Skeletal muscle cell (primary cell): ENCODE measurements around the gene CCNJL.

ENCODE experiments used
- DNase-seq: peaks from one replicate; pipeline ENCODE4 v3.0.0-alpha.2; 2010; ENCODE audit warnings: low read depth
- H3K4me3 ChIP-seq: 2 replicates; pipeline ENCODE4 v1.5.1; 2011; ENCODE audit warnings: low read depth, mild to moderate bottlenecking, control low read depth, low read length, moderate library complexity

CCNJL gene

GRCh38 chr5:160240350-160240749 is 72.0 kb downstream of the CCNJL start:
- H3K4me3 ChIP-seq, result no peak overlapping the region
- no peak for DNase-seq

GRCh38 chr5:160237571-160238093 is 74.7 kb downstream of the CCNJL start:
- no peak for DNase-seq
- H3K4me3 ChIP-seq, result no peak overlapping the region

GRCh38 chr5:160235731-160236130 is 76.6 kb downstream of the CCNJL start:
- DNase-seq, result no peak
- no peak overlapping the region for H3K4me3 ChIP-seq

- DNase-seq, result no peak
- H3K4me3 ChIP-seq, result no peak overlapping the region
These were observed 79.1 kb downstream of the CCNJL start for GRCh38 chr5:160233215-160233614.

- no peak for DNase-seq
- H3K4me3 ChIP-seq, result no peak overlapping the region
These were observed 80.5 kb downstream of the CCNJL start for GRCh38 chr5:160231783-160232342.

DNA sequence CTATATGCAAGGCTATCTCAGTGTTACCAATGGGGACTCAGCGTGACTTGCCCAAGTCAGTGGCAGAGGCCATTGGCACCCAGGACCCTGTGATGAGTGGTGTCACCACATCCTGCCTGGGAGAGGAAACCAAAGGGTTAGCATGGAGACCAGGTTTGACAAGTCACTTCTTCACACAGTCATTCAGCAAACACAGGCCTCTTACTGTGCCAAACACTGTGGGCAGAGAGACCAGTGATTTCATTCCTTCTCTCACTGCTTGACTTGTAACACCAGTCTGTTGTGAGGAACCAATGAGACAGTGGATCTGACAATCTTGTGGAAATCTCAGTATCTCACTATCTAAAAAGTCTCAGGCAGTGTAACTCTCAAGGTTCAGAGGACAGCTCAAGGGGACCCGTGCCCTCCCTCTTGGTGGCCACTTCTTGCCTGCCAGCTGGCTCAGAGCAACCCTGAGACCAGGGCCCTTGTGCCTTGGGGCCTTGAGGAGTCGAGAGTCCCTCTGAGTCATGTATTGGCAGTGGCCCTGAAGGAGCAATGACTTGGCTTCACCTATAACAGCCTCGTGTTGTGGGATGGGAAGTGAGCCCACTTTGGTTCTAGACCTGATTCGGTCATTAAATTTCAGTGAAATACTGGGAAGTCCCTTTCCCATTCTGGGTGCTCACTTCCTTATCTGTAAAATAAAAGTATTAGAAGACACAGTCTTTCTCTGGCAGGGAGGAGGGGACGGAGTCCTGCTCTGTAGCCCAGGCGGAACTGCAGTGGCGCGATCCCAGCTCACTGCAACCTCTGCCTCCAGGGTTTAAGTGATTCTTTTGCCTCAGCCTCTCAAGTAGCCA is 81.5 kb downstream of the CCNJL start:
- no peak for DNase-seq
- H3K4me3 ChIP-seq, result no peak overlapping the region

DNA sequence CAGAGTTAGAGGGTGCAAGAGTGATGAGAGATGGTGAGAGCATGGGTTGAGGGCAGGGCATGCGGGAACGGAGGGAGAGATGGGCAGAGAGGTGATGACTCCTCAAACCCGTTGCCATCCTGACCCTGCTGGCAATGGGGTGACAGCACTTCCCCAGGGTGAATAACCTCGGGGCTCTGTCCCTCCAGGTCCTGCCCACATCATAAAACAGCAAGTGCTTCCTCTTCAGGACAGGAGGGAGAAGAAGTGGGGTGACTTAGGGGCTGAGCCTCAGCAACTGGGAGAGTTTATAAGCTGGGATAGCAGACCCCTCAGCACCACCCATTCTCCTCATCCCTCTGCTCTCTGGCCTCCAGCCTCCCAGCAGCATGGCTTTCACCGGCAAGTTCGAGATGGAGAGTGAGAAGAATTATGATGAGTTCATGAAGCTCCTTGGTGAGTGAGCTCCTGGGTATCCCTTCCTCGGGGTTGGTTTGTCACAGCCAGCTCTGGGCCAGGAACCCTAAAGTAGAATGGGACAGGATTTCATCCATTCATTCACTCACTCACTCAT is 83.1 kb downstream of the CCNJL start, which contains the start of gene FABP6:
Gene FABP6 (plus strand): TSS at position 317 of the 553 bp plus-strand sequence. CDS start 52 bp downstream, at position 369.
- H3K4me3 ChIP-seq, result no peak within 1 kb of the TSS
- DNase-seq, result no peak

- H3K4me3 ChIP-seq, result no peak overlapping the region
- no peak for DNase-seq
These were observed 85.4 kb downstream of the CCNJL start for GRCh38 chr5:160227012-160227411.

- H3K4me3 ChIP-seq, result no peak overlapping the region
- DNase-seq, result no peak
These were observed 91.3 kb downstream of the CCNJL start for GRCh38 chr5:160221082-160221481.

DNA sequence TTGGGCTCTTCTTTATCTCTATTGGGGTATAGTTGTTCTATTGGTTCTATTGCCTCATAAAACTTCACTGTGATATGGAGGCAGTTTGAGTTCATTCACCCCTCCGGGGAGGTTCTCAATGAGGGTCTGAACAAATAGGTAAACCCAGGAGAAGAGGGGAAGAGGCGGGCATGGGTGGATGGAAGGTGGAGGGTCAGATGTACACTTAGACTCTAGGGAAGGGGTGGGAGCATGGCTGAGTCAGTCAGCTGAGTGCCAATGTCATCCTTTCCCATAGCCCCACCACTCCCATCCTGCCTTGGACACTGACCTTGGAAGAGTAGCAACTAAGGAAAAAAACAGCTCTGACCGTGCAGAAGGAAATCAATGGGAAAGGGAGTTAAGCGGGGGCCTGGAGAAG is 93.0 kb downstream of the CCNJL start:
- no peak overlapping the region for H3K4me3 ChIP-seq
- no peak for DNase-seq

DNA sequence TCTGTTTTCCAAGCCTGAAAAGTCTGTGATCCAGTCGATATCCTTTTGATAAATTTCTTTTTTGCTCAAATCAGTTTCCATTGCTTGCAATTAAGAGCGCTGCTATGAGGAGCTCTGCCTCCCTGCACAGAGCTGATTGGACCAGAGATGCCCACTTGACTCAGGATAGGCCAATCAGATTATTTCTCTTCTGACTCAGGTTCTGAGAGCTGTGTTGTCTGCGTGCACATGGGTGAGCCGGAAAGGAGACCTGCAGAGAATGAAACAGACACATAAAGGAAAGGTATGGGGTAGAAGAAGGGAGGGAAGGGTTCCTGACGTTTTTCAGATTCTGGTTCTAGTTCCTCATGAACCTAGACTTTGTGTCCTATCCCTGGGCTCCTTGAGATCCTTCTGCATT is 98.8 kb downstream of the CCNJL start:
- no peak overlapping the region for H3K4me3 ChIP-seq
- DNase-seq, result no peak

GRCh38 chr5:160211352-160211751 is 101.0 kb downstream of the CCNJL start:
- no peak for DNase-seq
- no peak overlapping the region for H3K4me3 ChIP-seq

DNA sequence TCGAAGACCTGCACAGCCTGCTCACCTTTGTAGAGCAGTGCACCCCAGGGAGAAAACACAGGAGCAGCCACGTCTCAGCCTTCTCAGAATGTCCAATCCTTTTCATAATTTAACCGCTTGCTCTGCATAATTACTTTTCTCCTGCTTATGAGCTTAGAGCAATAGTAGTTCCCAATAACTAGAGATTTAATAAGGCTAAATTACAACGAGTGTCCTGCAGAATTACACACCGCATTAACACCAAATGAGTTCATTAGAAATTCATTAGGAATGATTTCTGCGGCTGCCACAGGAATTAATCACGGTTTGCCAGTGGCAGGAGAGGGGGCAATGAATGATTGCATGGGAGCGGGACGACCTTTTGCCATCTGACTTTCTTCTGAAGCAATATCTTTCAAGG is 101.8 kb downstream of the CCNJL start:
- no peak overlapping the region for H3K4me3 ChIP-seq

DNA sequence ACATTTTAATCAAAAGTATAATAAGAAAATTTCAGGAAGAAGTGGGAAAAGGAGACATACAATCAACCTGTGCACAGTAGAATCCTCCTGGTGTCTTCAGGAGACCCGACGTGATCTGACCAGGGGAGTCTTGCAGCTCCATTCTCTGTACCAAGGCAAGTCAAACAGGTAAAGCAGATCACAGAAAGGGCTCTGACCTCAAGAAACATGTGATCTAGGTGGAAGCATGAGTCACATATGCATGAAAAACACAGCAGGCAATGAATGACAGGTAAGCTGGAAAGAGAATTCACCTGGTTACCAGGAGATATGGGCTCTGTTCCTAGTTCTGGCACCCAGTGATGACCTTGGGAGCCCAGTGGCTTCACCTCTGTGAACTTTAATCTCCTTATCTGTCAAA is 102.4 kb downstream of the CCNJL start:
- no peak for DNase-seq
- no peak overlapping the region for H3K4me3 ChIP-seq

More for the DNA sequence above, 101.8 kb downstream of the CCNJL start:
- no peak for DNase-seq

- no peak overlapping the region for H3K4me3 ChIP-seq
- DNase-seq, result no peak
These were observed 105.3 kb downstream of the CCNJL start for GRCh38 chr5:160207061-160207460.
